ENCODE data around the gene SPSB2. TPM values are rescaled to one million over a fixed set of nuclear protein-coding genes. Genes with fewer than 3 reads are reported as not detected.

SPSB2 gene, protein sequence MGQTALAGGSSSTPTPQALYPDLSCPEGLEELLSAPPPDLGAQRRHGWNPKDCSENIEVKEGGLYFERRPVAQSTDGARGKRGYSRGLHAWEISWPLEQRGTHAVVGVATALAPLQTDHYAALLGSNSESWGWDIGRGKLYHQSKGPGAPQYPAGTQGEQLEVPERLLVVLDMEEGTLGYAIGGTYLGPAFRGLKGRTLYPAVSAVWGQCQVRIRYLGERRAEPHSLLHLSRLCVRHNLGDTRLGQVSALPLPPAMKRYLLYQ
- 1 to 10 TPM; 2.3 to 6.6 (median 3.1) TPM for total RNA-seq
- 1 to 10 TPM; 4.4 to 4.6 TPM for polyA plus RNA-seq
- long read RNA-seq, donor 1, partial matches to known transcripts, result 1 of 3 reads
- long read RNA-seq, donor 1, other reads (novel, unspliced or antisense), result 0 of 3 reads
- long read RNA-seq, donor 2, transcript SPSB2-205 (3 exons, 1,236 nt), result major isoform, 8 of 17 reads
- long read RNA-seq, donor 2, partial matches to known transcripts, result 8 of 17 reads
- long read RNA-seq, donor 2, other reads (novel, unspliced or antisense), result 1 of 17 reads
- long read RNA-seq, donor 3, partial matches to known transcripts, result 2 of 2 reads
- long read RNA-seq, donor 3, other reads (novel, unspliced or antisense), result 0 of 2 reads

DNA sequence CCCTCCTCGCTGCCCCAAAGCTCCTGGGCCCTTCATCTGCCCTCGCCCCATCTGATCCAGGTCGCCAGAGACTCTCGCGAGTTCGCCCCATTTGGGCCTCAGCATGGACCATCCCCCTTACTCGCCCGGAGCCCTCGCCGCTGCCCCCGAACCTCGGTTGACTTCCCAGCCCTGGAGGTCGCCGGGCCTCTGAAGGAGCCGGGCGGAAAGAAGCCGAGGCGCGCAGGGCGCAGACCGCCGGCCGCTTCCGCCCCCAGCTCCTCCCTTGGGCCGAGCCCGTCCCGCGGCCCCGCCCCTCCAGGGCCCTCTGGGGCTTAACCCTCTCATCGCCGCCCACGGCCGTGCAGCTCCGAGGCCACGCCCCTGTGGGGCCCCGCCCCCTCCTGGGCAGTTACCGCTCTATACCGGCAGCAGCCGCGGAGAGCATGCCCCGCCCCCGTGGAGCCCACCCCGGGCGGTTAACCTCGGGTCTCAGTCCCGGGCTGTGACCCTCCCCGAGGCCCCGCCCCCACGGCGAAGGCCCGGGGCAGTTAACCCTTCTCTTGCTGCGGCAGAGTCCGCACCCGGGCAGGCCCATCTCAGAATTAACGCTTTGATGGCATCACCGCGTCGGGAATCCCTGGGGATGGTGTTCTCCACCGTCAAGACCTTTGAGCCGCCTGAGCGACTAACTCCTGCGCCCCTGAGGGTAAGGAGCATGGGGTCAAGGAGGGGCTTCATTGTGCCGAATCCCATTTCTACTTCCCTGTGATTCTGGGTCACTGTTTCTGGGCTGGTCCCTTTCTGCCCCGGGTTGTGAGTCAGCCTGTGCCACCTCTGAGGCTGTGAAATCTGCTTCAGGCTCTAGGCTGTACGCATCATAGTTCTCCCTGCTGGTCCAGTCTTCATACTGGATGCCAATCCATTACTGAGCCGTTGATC lies at the start of gene SPSB2:
TSS of gene SPSB2 (minus strand) at position 210 of the 921 bp plus-strand sequence. CDS start 402 bp downstream, outside the sequence.
- peak within 1 kb of the TSS; percentile 49 to 93 (median 74) for H3K4me3 ChIP-seq
- WGBS, 4 donors, result 1 to 4% (median 2%) methylated on average over 5 to 66 of the region's 66 CpGs
- TF ChIP-seq, protein P1, sequence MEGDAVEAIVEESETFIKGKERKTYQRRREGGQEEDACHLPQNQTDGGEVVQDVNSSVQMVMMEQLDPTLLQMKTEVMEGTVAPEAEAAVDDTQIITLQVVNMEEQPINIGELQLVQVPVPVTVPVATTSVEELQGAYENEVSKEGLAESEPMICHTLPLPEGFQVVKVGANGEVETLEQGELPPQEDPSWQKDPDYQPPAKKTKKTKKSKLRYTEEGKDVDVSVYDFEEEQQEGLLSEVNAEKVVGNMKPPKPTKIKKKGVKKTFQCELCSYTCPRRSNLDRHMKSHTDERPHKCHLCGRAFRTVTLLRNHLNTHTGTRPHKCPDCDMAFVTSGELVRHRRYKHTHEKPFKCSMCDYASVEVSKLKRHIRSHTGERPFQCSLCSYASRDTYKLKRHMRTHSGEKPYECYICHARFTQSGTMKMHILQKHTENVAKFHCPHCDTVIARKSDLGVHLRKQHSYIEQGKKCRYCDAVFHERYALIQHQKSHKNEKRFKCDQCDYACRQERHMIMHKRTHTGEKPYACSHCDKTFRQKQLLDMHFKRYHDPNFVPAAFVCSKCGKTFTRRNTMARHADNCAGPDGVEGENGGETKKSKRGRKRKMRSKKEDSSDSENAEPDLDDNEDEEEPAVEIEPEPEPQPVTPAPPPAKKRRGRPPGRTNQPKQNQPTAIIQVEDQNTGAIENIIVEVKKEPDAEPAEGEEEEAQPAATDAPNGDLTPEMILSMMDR (IDR thresholded peaks at IDR 0.05), result peak in 1 of 12 donors; percentile 20
- peak; percentile 18 to 72 for TF ChIP-seq POLR2A (IDR thresholded peaks at IDR 0.05)
- DNase-seq (peak; percentile 98 to 99 (median 98)), ATAC-seq (peak; percentile 87 to 94 (median 92))
- intact Hi-C loops (cut with DNase I), result loop anchor here in 5 of 10 donors (1.0 to 10.0 kb wide), 7 partner anchors 17 to 94 kb away; partner anchors contain the start of gene ATN1 (in 1 of the 5)
- H3K4me1 ChIP-seq, result peaks cover 15 to 50% (median 38%) of the 10 kb centered on the region in 12 donors
- peak within 1 kb of the TSS in 11 of 12 donors; percentile 78 to 91 (median 84) for H3K27ac ChIP-seq
- H3K9me3 ChIP-seq, result no peaks in the 10 kb centered on the region
- H3K27me3 ChIP-seq, result no peaks in the 10 kb centered on the region
- peaks cover 0 to 41% (median 26%) of the 10 kb centered on the region in 9 donors for H3K36me3 ChIP-seq

DNA sequence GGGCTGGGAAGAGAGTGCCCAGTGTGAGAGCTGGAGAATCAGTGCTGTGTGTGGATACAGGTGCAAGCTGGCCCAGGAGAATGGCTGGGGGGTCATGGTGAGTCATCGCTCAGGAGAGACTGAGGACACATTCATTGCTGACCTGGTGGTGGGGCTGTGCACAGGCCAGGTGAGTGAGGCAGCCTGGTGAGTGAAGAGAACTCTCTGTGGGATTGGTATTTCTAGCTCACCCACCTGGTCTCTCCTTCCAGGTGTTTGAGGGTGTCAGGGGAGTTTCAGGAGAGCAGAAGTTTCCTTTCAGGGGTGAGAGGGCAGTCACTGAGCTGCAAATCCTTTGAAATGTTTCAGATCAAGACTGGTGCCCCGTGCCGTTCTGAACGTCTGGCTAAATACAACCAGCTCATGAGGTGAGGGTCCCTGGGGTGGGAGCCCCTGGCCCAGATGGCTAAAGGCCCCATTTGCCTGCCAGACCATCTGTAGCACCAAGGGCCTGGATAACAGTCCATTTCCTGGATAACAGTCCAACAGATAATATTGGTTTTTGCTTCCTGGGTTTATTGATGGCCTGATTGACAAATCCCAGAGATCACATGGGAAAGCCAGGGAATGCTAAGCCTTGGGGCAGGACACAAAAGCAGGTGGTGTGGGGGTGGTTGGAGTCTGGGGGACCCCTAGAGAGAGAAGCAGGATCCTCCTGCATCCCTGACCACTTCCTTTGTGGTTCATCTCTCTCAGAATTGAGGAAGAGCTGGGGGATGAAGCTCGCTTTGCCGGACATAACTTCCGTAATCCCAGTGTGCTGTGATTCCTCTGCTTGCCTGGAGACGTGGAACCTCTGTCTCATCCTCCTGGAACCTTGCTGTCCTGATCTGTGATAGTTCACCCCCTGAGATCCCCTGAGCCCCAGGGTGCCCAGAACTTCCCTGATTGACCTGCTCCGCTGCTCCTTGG lies 49.2 kb upstream of the SPSB2 start:
- peak in 1 of 5 donors; percentile 18 for DNase-seq
- H3K36me3 ChIP-seq, result peaks cover 0 to 11% (median 0%) of the 10 kb centered on the region in 9 donors
- 77 to 87% (median 83%) methylated on average over 8 to 9 of the region's 9 CpGs for WGBS, 4 donors

DNA sequence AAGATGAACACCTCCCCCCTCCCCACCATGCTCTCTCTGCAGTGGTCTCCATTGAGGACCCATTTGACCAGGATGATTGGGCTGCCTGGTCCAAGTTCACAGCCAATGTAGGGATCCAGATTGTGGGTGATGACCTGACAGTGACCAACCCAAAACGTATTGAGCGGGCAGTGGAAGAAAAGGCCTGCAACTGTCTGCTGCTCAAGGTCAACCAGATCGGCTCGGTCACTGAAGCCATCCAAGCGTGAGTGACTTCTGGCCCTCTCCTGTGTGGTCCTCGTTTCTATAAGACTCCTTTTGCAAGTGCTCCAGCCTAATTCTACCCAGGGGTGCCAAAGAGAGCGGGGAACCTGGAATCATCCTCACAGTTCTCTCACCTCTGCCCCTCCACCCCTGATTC lies 48.4 kb upstream of the SPSB2 start:
- intact Hi-C loops (cut with DNase I), result loop anchor here in 2 of 10 donors (5.0 kb wide), 1 partner anchor 171 kb away; the partner anchor contains the start of gene C1R (in 2 of the 2)

More for the DNA sequence above, 49.2 kb upstream of the SPSB2 start:
- no peak overlapping the region for H3K4me3 ChIP-seq
- H3K4me1 ChIP-seq, result peaks cover 4 to 52% (median 32%) of the 10 kb centered on the region in 12 donors
- no peaks in the 10 kb centered on the region for H3K27me3 ChIP-seq
- no peak overlapping the region for H3K27ac ChIP-seq
- no peak for ATAC-seq
- no peaks in the 10 kb centered on the region for H3K9me3 ChIP-seq
- TF ChIP-seq, protein P1 (IDR thresholded peaks at IDR 0.05), result no peak
- no peak for TF ChIP-seq POLR2A (IDR thresholded peaks at IDR 0.05)
- intact Hi-C loops (cut with DNase I), result loop anchor here in 2 of 10 donors (5.0 kb wide), 1 partner anchor 170 kb away; the partner anchor contains the start of gene C1R (in 2 of the 2)

More for the DNA sequence above, 48.4 kb upstream of the SPSB2 start:
- Histone ChIP-seq H3K9me3 (no peaks in the 10 kb centered on the region), H3K27me3 (no peaks in the 10 kb centered on the region), H3K27ac (no peak overlapping the region), H3K4me1 (peaks cover 4 to 45% (median 25%) of the 10 kb centered on the region in 12 donors), H3K36me3 (peaks cover 0 to 12% (median 0%) of the 10 kb centered on the region in 9 donors), H3K4me3 (no peak overlapping the region)
- TF ChIP-seq, protein P1 (IDR thresholded peaks at IDR 0.05), result no peak
- TF ChIP-seq POLR2A (IDR thresholded peaks at IDR 0.05), result no peak
- ATAC-seq (no peak), DNase-seq (peak in 1 of 5 donors; percentile 11)
- WGBS, 4 donors, result 81 to 90% (median 85%) methylated on average over 7 of the region's 7 CpGs

Measured in heart left ventricle (tissue), 16 donors.